H9 (cell line): ENCODE measurements around the gene LRP1. TPM values are rescaled to one million over a fixed set of nuclear protein-coding genes. Genes with fewer than 3 reads are reported as not detected.

Experiments
- DNase-seq: peaks from one replicate; pipeline ENCODE4 v3.0.0-alpha.2; 2017
- H2AFZ ChIP-seq: one replicate; pipeline ENCODE4 v1.6.1; 2013; ENCODE audit warnings: mild to moderate bottlenecking, low read length, control low read depth, moderate library complexity
- H2AK5ac ChIP-seq: 2 replicates; pipeline ENCODE4 v1.6.1; 2013; ENCODE audit warnings: low read length, control low read depth, mixed read lengths; ENCODE audit not compliant: insufficient read length
- H2BK120ac ChIP-seq: one replicate; pipeline ENCODE4 v1.6.1; 2013; ENCODE audit warnings: low read depth, mild to moderate bottlenecking, low read length, control low read depth, inconsistent platforms; ENCODE audit not compliant: poor library complexity, severe bottlenecking
- H2BK12ac ChIP-seq: 2 replicates; pipeline ENCODE4 v1.6.1; 2013; ENCODE audit warnings: low read length, control low read depth, mixed read lengths, low read depth; ENCODE audit not compliant: insufficient read length
- H2BK15ac ChIP-seq: 2 replicates; pipeline ENCODE4 v1.6.1; 2013; ENCODE audit warnings: low read depth, low read length, control low read depth
- H2BK20ac ChIP-seq: one replicate; pipeline ENCODE4 v1.6.1; 2013; ENCODE audit warnings: low read depth, mild to moderate bottlenecking, low read length, control low read depth, inconsistent platforms; ENCODE audit not compliant: poor library complexity, severe bottlenecking
- H2BK5ac ChIP-seq: 2 replicates; pipeline ENCODE4 v1.6.1; 2013; ENCODE audit warnings: low read length, control low read depth, mixed read lengths; ENCODE audit not compliant: insufficient read length
- H3K14ac ChIP-seq: 2 replicates; pipeline ENCODE4 v1.6.1; 2013; ENCODE audit warnings: low read length, control low read depth; ENCODE audit not compliant: insufficient read depth
- H3K18ac ChIP-seq: 2 replicates; pipeline ENCODE4 v1.6.1; 2013; ENCODE audit warnings: low read depth, mild to moderate bottlenecking, mixed read lengths, low read length, control low read depth; ENCODE audit not compliant: insufficient read length
- H3K23ac ChIP-seq: 2 replicates; pipeline ENCODE4 v1.6.1; 2013; ENCODE audit warnings: low read length, control low read depth, mixed read lengths, low read depth; ENCODE audit not compliant: insufficient read length
- H3K23me2 ChIP-seq: 2 replicates; pipeline ENCODE4 v1.6.1; 2013; ENCODE audit warnings: low read depth, mild to moderate bottlenecking, mixed read lengths, low read length, control low read depth; ENCODE audit not compliant: insufficient read length, poor library complexity, severe bottlenecking
- H3K27ac ChIP-seq: 2 replicates; pipeline ENCODE4 v1.5.1; 2013; ENCODE audit warnings: low read length, control low read depth, mixed read lengths, low read depth; ENCODE audit not compliant: insufficient read length
- H3K27me3 ChIP-seq: 2 replicates; pipeline ENCODE4 v1.6.1; 2013; ENCODE audit warnings: low read length, control low read depth, inconsistent platforms; ENCODE audit not compliant: insufficient read depth
- H3K4ac ChIP-seq: 2 replicates; pipeline ENCODE4 v1.6.1; 2013; ENCODE audit warnings: low read depth, mild to moderate bottlenecking, control low read depth, inconsistent platforms, low read length, moderate library complexity
- H3K4me1 ChIP-seq: 2 replicates; pipeline ENCODE4 v1.6.1; 2013; ENCODE audit warnings: low read length, control low read depth, inconsistent platforms; ENCODE audit not compliant: insufficient read depth
- H3K4me2 ChIP-seq: 2 replicates; pipeline ENCODE4 v1.6.1; 2013; ENCODE audit warnings: low read length, control low read depth, mixed read lengths; ENCODE audit not compliant: insufficient read length, insufficient read depth
- H3K56ac ChIP-seq: 2 replicates; pipeline ENCODE4 v1.6.1; 2013; ENCODE audit warnings: low read depth, mild to moderate bottlenecking, mixed read lengths, low read length, control low read depth; ENCODE audit not compliant: insufficient read length
- H3K79me1 ChIP-seq: 2 replicates; pipeline ENCODE4 v1.6.1; 2013; ENCODE audit warnings: low read depth, mild to moderate bottlenecking, moderate library complexity, low read length, control low read depth, inconsistent platforms; ENCODE audit not compliant: insufficient read depth, poor library complexity, severe bottlenecking
- H3K79me2 ChIP-seq: 2 replicates; pipeline ENCODE4 v1.6.1; 2013; ENCODE audit warnings: low read length, control low read depth, inconsistent platforms; ENCODE audit not compliant: insufficient read depth
- H3K9ac ChIP-seq: 2 replicates; pipeline ENCODE4 v1.6.1; 2013; ENCODE audit warnings: low read length, control low read depth, mixed read lengths; ENCODE audit not compliant: insufficient read length; ENCODE audit errors: extremely low read depth
- H3K9me3 ChIP-seq: one replicate; pipeline ENCODE4 v1.6.1; 2013; ENCODE audit warnings: low read depth, low read length, inconsistent platforms; ENCODE audit not compliant: control insufficient read depth
- H3T11ph ChIP-seq: one replicate; pipeline ENCODE4 v1.6.1; 2013; ENCODE audit warnings: mild to moderate bottlenecking, low read length, control low read depth, inconsistent platforms
- H4K20me1 ChIP-seq: one replicate; pipeline ENCODE4 v1.6.1; 2013; ENCODE audit not compliant: control insufficient read depth, insufficient read length, insufficient read depth
- H4K5ac ChIP-seq: 2 replicates; pipeline ENCODE4 v1.6.1; 2013; ENCODE audit warnings: low read depth, mild to moderate bottlenecking, mixed read lengths, low read length, control low read depth; ENCODE audit not compliant: insufficient read length
- H4K8ac ChIP-seq: replicated peaks from 2 replicates; pipeline ENCODE4 v1.6.1; 2013; ENCODE audit warnings: low read length, control low read depth, mixed read lengths, low read depth; ENCODE audit not compliant: insufficient read length
- H4K91ac ChIP-seq: 2 replicates; pipeline ENCODE4 v1.6.1; 2013; ENCODE audit warnings: low read depth, mild to moderate bottlenecking, moderate library complexity, mixed read lengths, low read length, control low read depth; ENCODE audit not compliant: insufficient read length
- H3K27ac Mint-ChIP-seq, 3 experiments: 2 replicates in 2 of 3; 3 replicates in 1 of 3; pipeline ENCODE4 v1.8.0; 2020 to 2021; ENCODE audit warnings: mixed read lengths in 3 of 3, mild to moderate bottlenecking in 1 of 3, moderate library complexity in 1 of 3
- H3K27me3 Mint-ChIP-seq: 2 replicates; pipeline ENCODE4 v1.8.0; 2021; ENCODE audit warnings: low read depth, mild to moderate bottlenecking, moderate library complexity, mixed read lengths
- H3K36me3 Mint-ChIP-seq, 3 experiments: 2 replicates in 2 of 3; 3 replicates in 1 of 3; pipeline ENCODE4 v1.8.0; 2020 to 2021; ENCODE audit warnings: low read depth in 3 of 3, mixed read lengths in 3 of 3; ENCODE audit not compliant: insufficient read depth in 1 of 3
- H3K4me1 Mint-ChIP-seq, 2 experiments: 2 replicates each; pipeline ENCODE4 v1.8.0; 2020; ENCODE audit warnings: mixed read lengths in 2 of 2
- H3K4me3 Mint-ChIP-seq, 2 experiments: 2 replicates in 1 of 2; 3 replicates in 1 of 2; pipeline ENCODE4 v1.8.0; 2020 to 2021; ENCODE audit warnings: mild to moderate bottlenecking in 2 of 2, mixed read lengths in 2 of 2, moderate library complexity in 1 of 2
- H3K9me3 Mint-ChIP-seq, 2 experiments: 2 replicates in 1 of 2; 3 replicates in 1 of 2; pipeline ENCODE4 v1.8.0; 2020; ENCODE audit warnings: mild to moderate bottlenecking in 2 of 2, mixed read lengths in 2 of 2, moderate library complexity in 1 of 2
- WGBS: extraction: QIAGEN DNeasy Blood & Tissue Kit; methylation state at CpG from one replicate; pipeline ENCODE4 v1.1.7; 2013; ENCODE audit warnings: missing lambda C conversion rate, low lambda C conversion rate, mixed read lengths; ENCODE audit not compliant: insufficient read length; ENCODE audit errors: extremely low coverage; 5-methylcytosine and 5-hydroxymethylcytosine counted together
- total RNA-seq: library from RNA; stranded (reverse); gene quantifications from 2 replicates; pipeline ENCODE4 v1.2.1, GENCODE V29; 2021
- TF ChIP-seq, protein P1 (sequence below): fragments of 200-600 bp; sonication (generic); conservative IDR thresholded peaks from 3 replicates; pipeline ENCODE4 v1.8.0; 2021; ENCODE audit warnings: antibody characterized with exemption, mild to moderate bottlenecking

LRP1 gene
- total RNA-seq, 1 experiment from 2014 or later = 115 TPM

DNA sequence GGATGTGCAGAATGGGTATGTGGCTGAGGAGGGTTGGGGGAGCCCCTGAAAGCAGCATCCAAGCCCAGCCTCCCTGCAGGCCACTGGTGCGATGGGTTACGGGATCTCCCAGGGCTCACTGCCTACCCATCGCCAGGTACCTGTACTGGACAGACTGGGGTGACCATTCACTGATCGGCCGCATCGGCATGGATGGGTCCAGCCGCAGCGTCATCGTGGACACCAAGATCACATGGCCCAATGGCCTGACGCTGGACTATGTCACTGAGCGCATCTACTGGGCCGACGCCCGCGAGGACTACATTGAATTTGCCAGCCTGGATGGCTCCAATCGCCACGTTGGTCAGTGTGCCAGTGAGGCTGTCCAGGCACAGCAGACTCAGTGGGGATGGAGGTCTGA is 70.0 kb downstream of the LRP1 start:
- no peaks in the 10 kb centered on the region for H3K27me3 Mint-ChIP-seq
- Histone ChIP-seq H4K20me1 (no peaks in the 10 kb centered on the region), H3K56ac (no peak overlapping the region), H2BK20ac (no peak overlapping the region), H3K9me3 (no peaks in the 10 kb centered on the region), H2BK15ac (no peak overlapping the region), H3K9ac (no peak overlapping the region), H3K18ac (no peak overlapping the region), H4K91ac (no peak overlapping the region), H4K8ac (no peak overlapping the region), H3K27me3 (no peaks in the 10 kb centered on the region), H4K5ac (no peak overlapping the region), H3K4ac (no peak overlapping the region), H3K79me1 (no peaks in the 10 kb centered on the region), H3K27ac (no peak overlapping the region), H2AK5ac (no peak overlapping the region), H2AFZ (no peak overlapping the region), H2BK12ac (no peak overlapping the region), H2BK120ac (no peak overlapping the region), H3K79me2 (no peaks in the 10 kb centered on the region), H3K23ac (no peak overlapping the region), H3K14ac (no peak overlapping the region), H3K4me2 (no peak overlapping the region), H3K4me1 (no peaks in the 10 kb centered on the region), H2BK5ac (no peak overlapping the region), H3T11ph (no peak overlapping the region), H3K23me2 (no peaks in the 10 kb centered on the region)
- peaks cover 54 to 99% (median 97%) of the 10 kb centered on the region in 3 experiments for H3K36me3 Mint-ChIP-seq
- no peaks in the 10 kb centered on the region for H3K9me3 Mint-ChIP-seq
- no CpG with 5 or more reads among the region's 17 CpGs for WGBS
- DNase-seq = no peak
- H3K4me3 Mint-ChIP-seq = no peak overlapping the region
- H3K4me1 Mint-ChIP-seq = no peaks in the 10 kb centered on the region
- no peak overlapping the region for H3K27ac Mint-ChIP-seq
- TF ChIP-seq, protein P1, sequence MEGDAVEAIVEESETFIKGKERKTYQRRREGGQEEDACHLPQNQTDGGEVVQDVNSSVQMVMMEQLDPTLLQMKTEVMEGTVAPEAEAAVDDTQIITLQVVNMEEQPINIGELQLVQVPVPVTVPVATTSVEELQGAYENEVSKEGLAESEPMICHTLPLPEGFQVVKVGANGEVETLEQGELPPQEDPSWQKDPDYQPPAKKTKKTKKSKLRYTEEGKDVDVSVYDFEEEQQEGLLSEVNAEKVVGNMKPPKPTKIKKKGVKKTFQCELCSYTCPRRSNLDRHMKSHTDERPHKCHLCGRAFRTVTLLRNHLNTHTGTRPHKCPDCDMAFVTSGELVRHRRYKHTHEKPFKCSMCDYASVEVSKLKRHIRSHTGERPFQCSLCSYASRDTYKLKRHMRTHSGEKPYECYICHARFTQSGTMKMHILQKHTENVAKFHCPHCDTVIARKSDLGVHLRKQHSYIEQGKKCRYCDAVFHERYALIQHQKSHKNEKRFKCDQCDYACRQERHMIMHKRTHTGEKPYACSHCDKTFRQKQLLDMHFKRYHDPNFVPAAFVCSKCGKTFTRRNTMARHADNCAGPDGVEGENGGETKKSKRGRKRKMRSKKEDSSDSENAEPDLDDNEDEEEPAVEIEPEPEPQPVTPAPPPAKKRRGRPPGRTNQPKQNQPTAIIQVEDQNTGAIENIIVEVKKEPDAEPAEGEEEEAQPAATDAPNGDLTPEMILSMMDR = no peak
